ENCODE results near the gene MCM8.
A peak's percentile ranks its signal among the peaks of the same experiment; 100 is the strongest.

Gene MCM8

GRCh38 chr20:6007094-6007528 is 56.7 kb downstream of the MCM8 start:
- Histone ChIP-seq H3K9me3 (replicated peaks in 1 of 2; ENCODE audit: control insufficient read depth in 2 of 2, insufficient read depth in 1 of 2, low read depth in 1 of 2, low read length in 2 of 2) (no peaks in the 10 kb centered on the region), H3K14ac (ENCODE audit: low read length) (no peak overlapping the region), H3K4ac (ENCODE audit: low read length) (no peak overlapping the region), H3K4me2 (ENCODE audit: insufficient read depth, low read length, poor library complexity, severe bottlenecking) (peak overlapping the region; percentile 52), H2BK15ac (ENCODE audit: low read length) (no peak overlapping the region), H4K91ac (ENCODE audit: low read depth, low read length, poor library complexity) (no peak overlapping the region), H3K36me3 (replicated peaks in 1 of 2; ENCODE audit: control insufficient read depth in 2 of 2, insufficient read depth in 2 of 2, low read length in 2 of 2) (peaks cover 8 to 26% of the 10 kb centered on the region in 2 donors), H2AK5ac (ENCODE audit: low read depth, low read length) (no peak overlapping the region), H2AFZ (ENCODE audit: low read length) (no peak overlapping the region), H3K79me1 (ENCODE audit: low read depth, low read length) (peaks cover 5% of the 10 kb centered on the region), H3K9ac (ENCODE audit: low read depth, low read length, poor library complexity) (no peak overlapping the region), H2BK12ac (ENCODE audit: low read length) (no peak overlapping the region), H3K4me1 (ENCODE audit: control insufficient read depth in 2 of 2, insufficient read depth in 1 of 2, low read depth in 1 of 2, low read length in 2 of 2) (peaks cover 5 to 8% of the 10 kb centered on the region in 2 donors), H3K23ac (ENCODE audit: low read depth, low read length, poor library complexity) (no peak overlapping the region), H3K18ac (ENCODE audit: low read length) (no peak overlapping the region), H3K27me3 (ENCODE audit: control insufficient read depth in 3 of 3, insufficient read depth in 3 of 3, low read depth in 1 of 3, low read length in 3 of 3) (no peaks in the 10 kb centered on the region), H3K4me3 (ENCODE audit: low read length in 2 of 2) (peak overlapping the region; percentile 66 to 87), H3K27ac (replicated peaks; ENCODE audit: low read length) (no peak overlapping the region), H2BK5ac (ENCODE audit: low read length) (no peak overlapping the region), H4K8ac (ENCODE audit: low read depth, low read length) (no peak overlapping the region), H2BK120ac (ENCODE audit: low read depth, low read length) (no peak overlapping the region)
- DNase-seq (ENCODE audit: low spot score) = no peak
- WGBS, 2 donors (ENCODE audit: extremely low coverage in 2 of 2, insufficient read length in 2 of 2, insufficient replicate concordance in 1 of 2) = no CpG with 5 or more reads among the region's 4 CpGs

GRCh38 chr20:6007529-6008103 is 57.2 kb downstream of the MCM8 start:
- Histone ChIP-seq H3K18ac (ENCODE audit: low read length) (no peak overlapping the region), H3K9ac (ENCODE audit: low read depth, low read length, poor library complexity) (no peak overlapping the region), H3K4me1 (ENCODE audit: control insufficient read depth in 2 of 2, insufficient read depth in 1 of 2, low read depth in 1 of 2, low read length in 2 of 2) (peaks cover 5 to 8% of the 10 kb centered on the region in 2 donors), H3K4me3 (ENCODE audit: low read length in 2 of 2) (peak overlapping the region in 1 of 2 donors; percentile 87), H2BK12ac (ENCODE audit: low read length) (no peak overlapping the region), H2BK15ac (ENCODE audit: low read length) (no peak overlapping the region), H2AFZ (ENCODE audit: low read length) (no peak overlapping the region), H2AK5ac (ENCODE audit: low read depth, low read length) (no peak overlapping the region), H3K4me2 (ENCODE audit: insufficient read depth, low read length, poor library complexity, severe bottlenecking) (no peak overlapping the region), H3K23ac (ENCODE audit: low read depth, low read length, poor library complexity) (no peak overlapping the region), H3K36me3 (replicated peaks in 1 of 2; ENCODE audit: control insufficient read depth in 2 of 2, insufficient read depth in 2 of 2, low read length in 2 of 2) (peaks cover 10 to 31% of the 10 kb centered on the region in 2 donors), H4K91ac (ENCODE audit: low read depth, low read length, poor library complexity) (no peak overlapping the region), H3K9me3 (replicated peaks in 1 of 2; ENCODE audit: control insufficient read depth in 2 of 2, insufficient read depth in 1 of 2, low read depth in 1 of 2, low read length in 2 of 2) (no peaks in the 10 kb centered on the region), H2BK120ac (ENCODE audit: low read depth, low read length) (no peak overlapping the region), H3K14ac (ENCODE audit: low read length) (no peak overlapping the region), H4K8ac (ENCODE audit: low read depth, low read length) (no peak overlapping the region), H3K79me1 (ENCODE audit: low read depth, low read length) (peaks cover 5% of the 10 kb centered on the region), H3K27me3 (ENCODE audit: control insufficient read depth in 3 of 3, insufficient read depth in 3 of 3, low read depth in 1 of 3, low read length in 3 of 3) (no peaks in the 10 kb centered on the region), H2BK5ac (ENCODE audit: low read length) (no peak overlapping the region), H3K4ac (ENCODE audit: low read length) (no peak overlapping the region), H3K27ac (replicated peaks; ENCODE audit: low read length) (no peak overlapping the region)
- no peak for DNase-seq (ENCODE audit: low spot score)
- WGBS, 2 donors (ENCODE audit: extremely low coverage in 2 of 2, insufficient read length in 2 of 2, insufficient replicate concordance in 1 of 2) = no CpG with 5 or more reads among the region's 3 CpGs

- no peak for DNase-seq (ENCODE audit: low spot score)
- H3K27me3 ChIP-seq (ENCODE audit: control insufficient read depth in 3 of 3, insufficient read depth in 3 of 3, low read depth in 1 of 3, low read length in 3 of 3) = no peaks in the 10 kb centered on the region
- no peak overlapping the region for H2AFZ ChIP-seq (ENCODE audit: low read length)
- peaks cover 5 to 8% of the 10 kb centered on the region in 2 donors for H3K4me1 ChIP-seq (ENCODE audit: control insufficient read depth in 2 of 2, insufficient read depth in 1 of 2, low read depth in 1 of 2, low read length in 2 of 2)
- H3K36me3 ChIP-seq (replicated peaks in 1 of 2; ENCODE audit: control insufficient read depth in 2 of 2, insufficient read depth in 2 of 2, low read length in 2 of 2) = peaks cover 14 to 36% of the 10 kb centered on the region in 2 donors
- H3K4ac ChIP-seq (ENCODE audit: low read length) = no peak overlapping the region
- H3K9me3 ChIP-seq (replicated peaks in 1 of 2; ENCODE audit: control insufficient read depth in 2 of 2, insufficient read depth in 1 of 2, low read depth in 1 of 2, low read length in 2 of 2) = no peaks in the 10 kb centered on the region
- H2BK5ac ChIP-seq (ENCODE audit: low read length) = no peak overlapping the region
- H3K23ac ChIP-seq (ENCODE audit: low read depth, low read length, poor library complexity) = no peak overlapping the region
- H2AK5ac ChIP-seq (ENCODE audit: low read depth, low read length) = no peak overlapping the region
- H3K79me1 ChIP-seq (ENCODE audit: low read depth, low read length) = peaks cover 5% of the 10 kb centered on the region
- H2BK120ac ChIP-seq (ENCODE audit: low read depth, low read length) = no peak overlapping the region
- no peak overlapping the region for H3K4me3 ChIP-seq (ENCODE audit: low read length in 2 of 2)
- no peak overlapping the region for H4K91ac ChIP-seq (ENCODE audit: low read depth, low read length, poor library complexity)
- H4K8ac ChIP-seq (ENCODE audit: low read depth, low read length) = no peak overlapping the region
- H3K18ac ChIP-seq (ENCODE audit: low read length) = no peak overlapping the region
- H3K4me2 ChIP-seq (ENCODE audit: insufficient read depth, low read length, poor library complexity, severe bottlenecking) = no peak overlapping the region
- H2BK15ac ChIP-seq (ENCODE audit: low read length) = no peak overlapping the region
- no peak overlapping the region for H3K27ac ChIP-seq (replicated peaks; ENCODE audit: low read length)
- no peak overlapping the region for H3K14ac ChIP-seq (ENCODE audit: low read length)
- H3K9ac ChIP-seq (ENCODE audit: low read depth, low read length, poor library complexity) = no peak overlapping the region
- no peak overlapping the region for H2BK12ac ChIP-seq (ENCODE audit: low read length)
- WGBS, 2 donors (ENCODE audit: extremely low coverage in 2 of 2, insufficient read length in 2 of 2, insufficient replicate concordance in 1 of 2) = 100% methylated on average over 1 of the region's 5 CpGs; no CpG with 5 or more reads in 1 of the 2 donors
These were observed 57.8 kb downstream of the MCM8 start for GRCh38 chr20:6008254-6008653.

GRCh38 chr20:6012179-6012578 is 61.7 kb downstream of the MCM8 start:
- peaks cover 25 to 74% of the 10 kb centered on the region in 2 donors for H3K36me3 ChIP-seq (replicated peaks in 1 of 2; ENCODE audit: control insufficient read depth in 2 of 2, insufficient read depth in 2 of 2, low read length in 2 of 2)
- H3K9ac ChIP-seq (ENCODE audit: low read depth, low read length, poor library complexity) = no peak overlapping the region
- no peak overlapping the region for H3K4me3 ChIP-seq (ENCODE audit: low read length in 2 of 2)
- no peak overlapping the region for H3K4ac ChIP-seq (ENCODE audit: low read length)
- no peak overlapping the region for H3K4me2 ChIP-seq (ENCODE audit: insufficient read depth, low read length, poor library complexity, severe bottlenecking)
- no peak overlapping the region for H4K8ac ChIP-seq (ENCODE audit: low read depth, low read length)
- no peak overlapping the region for H3K14ac ChIP-seq (ENCODE audit: low read length)
- no peak overlapping the region for H4K91ac ChIP-seq (ENCODE audit: low read depth, low read length, poor library complexity)
- no peak overlapping the region for H2BK15ac ChIP-seq (ENCODE audit: low read length)
- no peak overlapping the region for H2AK5ac ChIP-seq (ENCODE audit: low read depth, low read length)
- H3K18ac ChIP-seq (ENCODE audit: low read length) = no peak overlapping the region
- H3K4me1 ChIP-seq (ENCODE audit: control insufficient read depth in 2 of 2, insufficient read depth in 1 of 2, low read depth in 1 of 2, low read length in 2 of 2) = peaks cover under 1 to 4% of the 10 kb centered on the region in 2 donors
- H3K23ac ChIP-seq (ENCODE audit: low read depth, low read length, poor library complexity) = no peak overlapping the region
- no peak overlapping the region for H2BK5ac ChIP-seq (ENCODE audit: low read length)
- H3K9me3 ChIP-seq (replicated peaks in 1 of 2; ENCODE audit: control insufficient read depth in 2 of 2, insufficient read depth in 1 of 2, low read depth in 1 of 2, low read length in 2 of 2) = no peaks in the 10 kb centered on the region
- no peak for DNase-seq (ENCODE audit: low spot score)
- no CpG with 5 or more reads among the region's 5 CpGs for WGBS, 2 donors (ENCODE audit: extremely low coverage in 2 of 2, insufficient read length in 2 of 2, insufficient replicate concordance in 1 of 2)
- no peak overlapping the region for H3K27ac ChIP-seq (replicated peaks; ENCODE audit: low read length)
- peaks cover under 1% of the 10 kb centered on the region for H3K79me1 ChIP-seq (ENCODE audit: low read depth, low read length)
- peaks cover 0 to 3% (median 0%) of the 10 kb centered on the region in 3 experiments for H3K27me3 ChIP-seq (ENCODE audit: control insufficient read depth in 3 of 3, insufficient read depth in 3 of 3, low read depth in 1 of 3, low read length in 3 of 3)
- H2AFZ ChIP-seq (ENCODE audit: low read length) = no peak overlapping the region
- no peak overlapping the region for H2BK12ac ChIP-seq (ENCODE audit: low read length)
- no peak overlapping the region for H2BK120ac ChIP-seq (ENCODE audit: low read depth, low read length)
